Measurements from ENCODE around the gene TMEM106A. TPM values are rescaled to one million over a fixed set of nuclear protein-coding genes. Genes with fewer than 3 reads are reported as not detected.

The TMEM106A gene
- total RNA-seq, 2 donors from 2014 or later: 18.2 to 31.5 TPM

Other genes starting within 250 kb of the TMEM106A start
- gene AARSD1, start 247.4 kb upstream of the TMEM106A start, total RNA-seq: 100 to 1,000 TPM in 1 of 2 donors, 10 to 100 TPM in 1; 62.4 to 102 TPM
- gene PTGES3L, start 231.8 kb upstream of the TMEM106A start, total RNA-seq: 1 to 10 TPM in 1 of 2 donors, under 1 TPM in 1; 0.55 to 1.3 TPM
- gene RUNDC1, start 231.3 kb upstream of the TMEM106A start, total RNA-seq: 10 to 100 TPM; 17.9 to 19.0 TPM
- gene RPL27, start 213.5 kb upstream of the TMEM106A start, total RNA-seq: 100 to 1,000 TPM; 619 to 763 TPM
- 10 to 100 TPM; 65.0 to 82.7 TPM for gene IFI35, start 205.1 kb upstream of the TMEM106A start, total RNA-seq
- gene VAT1, start 189.5 kb upstream of the TMEM106A start, total RNA-seq: 10 to 100 TPM in 1 of 2 donors, 1 to 10 TPM in 1; 9.0 to 19.0 TPM
- not detected for gene RND2, start 186.6 kb upstream of the TMEM106A start, total RNA-seq
- gene BRCA1, start 86.5 kb upstream of the TMEM106A start, total RNA-seq: 100 to 1,000 TPM in 1 of 2 donors, 10 to 100 TPM in 1; 41.6 to 111 TPM
- gene NBR1, start 40.7 kb upstream of the TMEM106A start, total RNA-seq: 10 to 100 TPM; 33.1 to 58.3 TPM
- gene CCDC200, start 16.7 kb downstream of the TMEM106A start, total RNA-seq: not detected
- gene RNU2-1, start 22.1 kb downstream of the TMEM106A start, total RNA-seq: 1,000 to 10,000 TPM; 3,257 to 3,900 TPM
- 1 to 10 TPM; 1.5 to 1.7 TPM for gene ARL4D, start 187.1 kb downstream of the TMEM106A start, total RNA-seq

Data from natural killer cell treated with Interleukin-12 subunit alpha and Interleukin-12 subunit beta and Interleukin-15 and Interleukin-18, amount 100 ng/mL, for 72 hours (primary cell).